Stimulated activated naive B cell treated with anti-CD40 and anti-IgM and Interleukin-4, amounts not matched to agents 10 μg/mL and 1 μg/mL and 100 μg/mL, for 72 hours (primary cell): ENCODE results near the gene SDK1.

ENCODE experiments used
- ATAC-seq, 2 donors: fragments of 150-1000 bp; cut with Tn5 transposase; replicated peaks; 2 replicates each; pipeline ENCODE4 v1.10.0; 2021; ENCODE audit warnings: moderate library complexity in 1 of 2
- DNase-seq: peaks from one replicate; pipeline ENCODE4 v3.0.0; 2021
- H3K27ac Mint-ChIP-seq: one replicate; pipeline ENCODE4 v1.8.0; 2022; ENCODE audit warnings: mild to moderate bottlenecking, mixed read lengths
- H3K27me3 Mint-ChIP-seq, 2 donors: one replicate each; pipeline ENCODE4 v1.8.0; 2022; ENCODE audit warnings: mixed read lengths in 2 of 2
- H3K36me3 Mint-ChIP-seq, 2 donors: one replicate each; pipeline ENCODE4 v1.8.0; 2022; ENCODE audit warnings: mixed read lengths in 2 of 2, mild to moderate bottlenecking in 1 of 2
- H3K4me1 Mint-ChIP-seq, 2 donors: one replicate each; pipeline ENCODE4 v1.8.0; 2022; ENCODE audit warnings: mixed read lengths in 2 of 2, mild to moderate bottlenecking in 1 of 2
- H3K4me3 Mint-ChIP-seq, 2 donors: one replicate each; pipeline ENCODE4 v1.8.0; 2022; ENCODE audit warnings: mild to moderate bottlenecking in 2 of 2, mixed read lengths in 2 of 2, moderate library complexity in 1 of 2
- H3K9me3 Mint-ChIP-seq, 2 donors: one replicate each; pipeline ENCODE4 v1.8.0; 2022; ENCODE audit warnings: mixed read lengths in 2 of 2, mild to moderate bottlenecking in 1 of 2

Gene SDK1

DNA sequence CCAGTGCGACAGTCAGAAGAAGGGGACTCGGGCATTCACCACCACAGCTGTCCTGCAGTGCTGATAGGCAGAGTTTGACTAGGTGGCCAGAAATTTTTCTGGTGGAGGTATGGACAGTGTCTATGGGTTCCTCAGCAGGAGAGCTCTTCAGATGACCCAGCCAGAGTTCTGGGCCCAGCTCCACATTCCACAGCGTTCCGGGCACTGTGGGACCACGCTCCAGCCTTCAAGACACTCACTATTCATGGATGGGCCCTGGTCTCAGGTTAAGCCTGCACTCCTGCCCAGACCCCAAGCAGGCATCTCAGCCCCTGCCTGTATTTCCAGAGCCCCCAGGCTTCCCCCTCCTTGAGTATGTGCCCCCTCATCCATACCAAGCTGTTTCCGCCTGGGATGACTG, 884.1 kb downstream of the SDK1 start:
- ATAC-seq = no peak
- Mint-ChIP-seq H3K36me3 (no peaks in the 10 kb centered on the region), H3K4me1 (no peaks in the 10 kb centered on the region), H3K4me3 (no peak overlapping the region), H3K27me3 (no peaks in the 10 kb centered on the region), H3K9me3 (peaks cover 6 to 10% of the 10 kb centered on the region in 2 donors), H3K27ac (no peak overlapping the region)
- DNase-seq = no peak

GRCh38 chr7:4185721-4186512, 884.9 kb downstream of the SDK1 start:
- Mint-ChIP-seq H3K4me1 (no peaks in the 10 kb centered on the region), H3K27ac (no peak overlapping the region)

GRCh38 chr7:4186513-4186780, 885.4 kb downstream of the SDK1 start:
- no peak overlapping the region for H3K4me3 Mint-ChIP-seq
- peaks cover 0 to 4% of the 10 kb centered on the region in 2 donors for H3K27me3 Mint-ChIP-seq
- H3K9me3 Mint-ChIP-seq = peaks cover 0 to 5% of the 10 kb centered on the region in 2 donors
- ATAC-seq (no peak), DNase-seq (no peak)
- H3K27ac Mint-ChIP-seq = no peak overlapping the region
- H3K4me1 Mint-ChIP-seq = no peaks in the 10 kb centered on the region
- no peaks in the 10 kb centered on the region for H3K36me3 Mint-ChIP-seq

More at GRCh38 chr7:4185721-4186512, 884.9 kb downstream of the SDK1 start:
- H3K4me3 Mint-ChIP-seq = no peak overlapping the region
- H3K9me3 Mint-ChIP-seq = peaks cover 3 to 8% of the 10 kb centered on the region in 2 donors
- DNase-seq (no peak), ATAC-seq (no peak)
- H3K36me3 Mint-ChIP-seq = no peaks in the 10 kb centered on the region
- H3K27me3 Mint-ChIP-seq = peaks cover 0 to 4% of the 10 kb centered on the region in 2 donors

GRCh38 chr7:4188651-4189050, 887.6 kb downstream of the SDK1 start:
- no peak overlapping the region for H3K4me3 Mint-ChIP-seq
- no peak overlapping the region for H3K27ac Mint-ChIP-seq
- no peaks in the 10 kb centered on the region for H3K4me1 Mint-ChIP-seq
- DNase-seq (no peak), ATAC-seq (no peak)
- H3K36me3 Mint-ChIP-seq = no peaks in the 10 kb centered on the region
- H3K9me3 Mint-ChIP-seq = peaks cover 0 to 1% of the 10 kb centered on the region in 2 donors
- peaks cover 0 to 4% of the 10 kb centered on the region in 2 donors for H3K27me3 Mint-ChIP-seq

DNA sequence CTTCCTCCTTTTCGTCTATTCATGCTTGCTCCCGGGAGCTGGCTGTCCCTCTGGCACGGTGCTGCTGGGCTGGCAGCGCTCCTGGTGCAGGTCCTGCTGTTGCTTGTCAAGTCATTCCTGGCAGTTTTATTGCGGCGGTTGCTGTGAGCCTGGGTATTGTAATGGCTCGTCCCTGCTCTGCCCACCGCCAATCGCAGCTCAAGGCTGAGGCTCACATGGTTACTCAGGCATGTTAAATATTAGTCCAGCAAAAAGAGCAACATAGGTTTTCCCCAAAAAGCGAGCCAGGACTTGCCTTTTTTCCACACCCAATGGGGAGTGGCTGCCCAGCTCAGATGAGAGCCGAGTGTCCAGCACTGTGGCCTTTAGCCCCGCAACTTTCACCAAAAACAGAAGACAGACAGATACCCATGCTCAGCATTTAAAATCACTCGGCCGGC, 888.1 kb downstream of the SDK1 start:
- H3K9me3 Mint-ChIP-seq = peaks cover 0 to 1% of the 10 kb centered on the region in 2 donors
- no peak for ATAC-seq
- no peaks in the 10 kb centered on the region for H3K4me1 Mint-ChIP-seq
- H3K36me3 Mint-ChIP-seq = no peaks in the 10 kb centered on the region
- H3K27ac Mint-ChIP-seq = no peak overlapping the region
- no peak overlapping the region for H3K4me3 Mint-ChIP-seq
- no peak for DNase-seq
- H3K27me3 Mint-ChIP-seq = peaks cover 0 to 4% of the 10 kb centered on the region in 2 donors

DNA sequence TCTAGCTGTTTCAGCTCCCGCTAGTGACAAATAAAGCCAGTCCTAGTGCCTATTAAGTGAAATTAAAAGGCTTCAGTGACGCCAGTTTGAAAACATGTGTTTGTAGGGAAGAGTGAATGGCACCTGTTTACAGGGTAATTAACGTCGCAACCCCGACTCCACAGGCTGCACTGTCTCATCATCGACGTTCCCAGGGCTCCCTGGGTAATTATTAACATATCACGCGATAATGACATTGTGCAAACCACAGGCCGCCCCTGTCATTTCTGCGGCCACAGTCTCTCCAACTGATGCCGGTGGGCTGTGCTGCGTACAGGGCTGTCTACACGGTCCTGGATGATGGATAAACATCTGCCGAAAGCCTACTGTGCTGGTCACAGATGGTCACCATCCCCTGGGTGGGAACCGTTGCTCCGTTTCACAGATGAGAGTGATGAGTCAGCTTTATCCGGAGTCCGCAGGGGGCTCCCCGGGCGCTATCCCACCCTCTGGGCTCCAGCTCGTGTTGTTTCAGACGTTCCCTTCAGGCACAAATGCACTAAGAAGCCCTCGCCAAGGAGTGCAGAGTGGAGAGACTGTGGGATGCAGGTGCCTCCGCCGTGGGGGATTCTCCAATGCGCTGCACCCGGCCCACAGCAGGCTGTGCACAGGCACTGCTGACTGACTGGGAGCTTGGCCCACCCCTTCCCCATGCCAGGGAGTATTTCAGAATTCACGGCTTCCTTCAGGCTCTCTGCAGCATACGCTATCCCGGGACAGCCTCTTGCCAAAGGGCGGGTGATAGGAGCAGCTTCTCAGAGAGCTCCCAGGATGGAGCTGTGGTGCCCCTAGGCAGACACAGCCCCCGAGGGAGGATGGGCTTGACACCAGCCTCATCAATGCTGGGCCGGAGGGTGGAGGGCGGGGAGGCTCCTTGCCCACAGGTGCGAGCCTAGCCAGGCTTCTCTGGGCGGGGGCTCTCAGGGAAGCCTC, 889.2 kb downstream of the SDK1 start:
- Mint-ChIP-seq H3K4me1 (no peaks in the 10 kb centered on the region), H3K4me3 (no peak overlapping the region), H3K36me3 (no peaks in the 10 kb centered on the region), H3K27me3 (peaks cover 0 to 4% of the 10 kb centered on the region in 2 donors), H3K27ac (no peak overlapping the region), H3K9me3 (no peaks in the 10 kb centered on the region)
- ATAC-seq (no peak), DNase-seq (no peak)

- no peak overlapping the region for H3K4me3 Mint-ChIP-seq
- H3K27ac Mint-ChIP-seq = no peak overlapping the region
- H3K36me3 Mint-ChIP-seq = no peaks in the 10 kb centered on the region
- H3K27me3 Mint-ChIP-seq = peaks cover 1 to 4% of the 10 kb centered on the region in 2 donors
- no peak for ATAC-seq
- no peaks in the 10 kb centered on the region for H3K9me3 Mint-ChIP-seq
- no peaks in the 10 kb centered on the region for H3K4me1 Mint-ChIP-seq
- no peak for DNase-seq
Measured at GRCh38 chr7:4191046-4191445, 890.0 kb downstream of the SDK1 start.

DNA sequence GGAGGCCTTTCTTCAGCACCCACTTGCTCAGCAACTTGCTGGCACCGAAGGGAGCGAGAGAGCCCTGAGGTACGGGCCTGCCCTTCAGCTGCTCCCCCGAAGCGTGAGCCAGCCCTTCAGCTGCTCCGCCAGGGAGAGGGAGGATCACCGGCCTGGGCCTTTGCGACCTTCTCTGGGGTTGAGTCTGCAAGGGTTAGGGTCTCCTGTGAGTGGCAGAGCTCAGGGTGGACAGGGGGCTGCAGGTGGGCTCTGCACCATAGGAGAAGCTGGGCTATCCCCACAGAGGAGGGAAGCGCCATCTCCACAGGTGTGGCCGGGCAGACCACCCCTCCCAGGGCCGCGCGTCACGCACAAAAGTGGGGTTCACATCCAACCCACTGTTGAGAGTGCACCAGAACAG, 890.5 kb downstream of the SDK1 start:
- DNase-seq (no peak), ATAC-seq (no peak)
- no peaks in the 10 kb centered on the region for H3K4me1 Mint-ChIP-seq
- no peaks in the 10 kb centered on the region for H3K36me3 Mint-ChIP-seq
- no peaks in the 10 kb centered on the region for H3K9me3 Mint-ChIP-seq
- H3K27ac Mint-ChIP-seq = no peak overlapping the region
- H3K27me3 Mint-ChIP-seq = peaks cover 4 to 6% of the 10 kb centered on the region in 2 donors
- H3K4me3 Mint-ChIP-seq = no peak overlapping the region

DNA sequence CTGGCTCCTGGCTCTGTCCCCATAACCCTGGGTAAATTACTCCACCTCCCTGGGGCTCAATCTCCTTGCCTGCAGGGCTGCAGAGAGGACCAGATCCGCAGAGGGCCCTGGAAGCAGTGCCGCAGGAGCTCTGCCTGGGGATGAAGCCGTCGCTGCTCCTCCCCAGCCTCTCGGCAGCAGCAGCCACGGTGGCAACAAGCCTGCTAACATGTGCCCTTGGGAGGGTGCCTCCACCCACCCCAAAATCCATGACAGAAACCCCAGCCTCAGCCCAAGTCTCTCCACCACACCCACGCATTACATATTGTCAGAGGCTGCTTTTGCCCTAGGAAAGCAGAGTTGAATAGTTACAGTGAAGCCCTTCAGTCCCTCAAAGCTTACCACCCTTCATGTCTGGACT, 894.6 kb downstream of the SDK1 start:
- peaks cover 0 to 6% of the 10 kb centered on the region in 2 donors for H3K27me3 Mint-ChIP-seq

DNA sequence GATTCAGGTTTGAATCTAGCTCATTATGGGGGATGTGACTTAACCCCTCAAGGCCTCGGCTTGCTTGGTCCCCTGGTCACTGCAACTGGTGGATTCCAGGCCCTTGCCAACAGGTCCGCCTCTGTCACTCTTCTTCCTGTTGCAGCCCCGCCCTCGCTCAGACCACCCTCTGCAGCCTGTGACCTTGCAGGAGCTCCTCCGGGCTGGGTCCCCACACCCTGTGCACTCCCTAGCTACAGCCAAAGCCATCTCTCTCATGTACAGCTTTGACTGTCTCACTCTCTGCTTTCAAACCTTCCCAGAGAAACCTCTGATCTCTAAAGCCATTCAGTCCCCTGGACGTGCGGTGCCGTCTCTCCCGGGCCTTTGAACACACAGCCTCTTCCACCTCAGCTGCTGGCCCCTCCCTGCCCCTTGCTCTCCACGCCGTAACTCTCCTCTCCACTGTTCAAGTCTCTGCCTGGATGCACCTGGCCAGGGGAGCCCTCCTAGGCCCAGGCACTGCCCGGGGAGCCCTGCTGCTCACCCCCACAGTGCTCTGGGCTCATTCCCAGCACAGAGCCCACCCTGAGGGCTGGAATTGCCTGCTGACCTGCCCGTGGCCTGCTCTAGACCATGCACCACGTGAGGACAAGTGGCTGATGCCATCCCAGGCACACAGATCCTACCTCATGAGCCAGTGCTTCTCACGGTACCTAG, 895.2 kb downstream of the SDK1 start:
- no peak for DNase-seq
- Mint-ChIP-seq H3K4me3 (no peak overlapping the region), H3K9me3 (peaks cover 0 to 3% of the 10 kb centered on the region in 2 donors), H3K36me3 (no peaks in the 10 kb centered on the region), H3K27me3 (peaks cover 0 to 6% of the 10 kb centered on the region in 2 donors), H3K4me1 (no peaks in the 10 kb centered on the region), H3K27ac (no peak overlapping the region)
- ATAC-seq = no peak

More for the DNA sequence above, 894.6 kb downstream of the SDK1 start:
- Mint-ChIP-seq H3K4me1 (no peaks in the 10 kb centered on the region), H3K36me3 (no peaks in the 10 kb centered on the region), H3K4me3 (no peak overlapping the region), H3K27ac (no peak overlapping the region), H3K9me3 (peaks cover 0 to 3% of the 10 kb centered on the region in 2 donors)
- ATAC-seq (no peak), DNase-seq (no peak)

GRCh38 chr7:4198301-4198700, 897.2 kb downstream of the SDK1 start:
- H3K9me3 Mint-ChIP-seq = peaks cover 0 to 3% of the 10 kb centered on the region in 2 donors
- no peaks in the 10 kb centered on the region for H3K36me3 Mint-ChIP-seq
- H3K4me1 Mint-ChIP-seq = no peaks in the 10 kb centered on the region
- H3K27ac Mint-ChIP-seq = no peak overlapping the region
- H3K27me3 Mint-ChIP-seq = peaks cover 0 to 6% of the 10 kb centered on the region in 2 donors
- no peak overlapping the region for H3K4me3 Mint-ChIP-seq
- no peak for DNase-seq
- ATAC-seq = no peak

GRCh38 chr7:4200546-4201094, 899.6 kb downstream of the SDK1 start:
- ATAC-seq (no peak), DNase-seq (no peak)
- Mint-ChIP-seq H3K27me3 (peaks cover 0 to 6% of the 10 kb centered on the region in 2 donors), H3K36me3 (no peaks in the 10 kb centered on the region), H3K4me1 (no peaks in the 10 kb centered on the region), H3K4me3 (no peak overlapping the region), H3K9me3 (peaks cover 0 to 3% of the 10 kb centered on the region in 2 donors), H3K27ac (no peak overlapping the region)

DNA sequence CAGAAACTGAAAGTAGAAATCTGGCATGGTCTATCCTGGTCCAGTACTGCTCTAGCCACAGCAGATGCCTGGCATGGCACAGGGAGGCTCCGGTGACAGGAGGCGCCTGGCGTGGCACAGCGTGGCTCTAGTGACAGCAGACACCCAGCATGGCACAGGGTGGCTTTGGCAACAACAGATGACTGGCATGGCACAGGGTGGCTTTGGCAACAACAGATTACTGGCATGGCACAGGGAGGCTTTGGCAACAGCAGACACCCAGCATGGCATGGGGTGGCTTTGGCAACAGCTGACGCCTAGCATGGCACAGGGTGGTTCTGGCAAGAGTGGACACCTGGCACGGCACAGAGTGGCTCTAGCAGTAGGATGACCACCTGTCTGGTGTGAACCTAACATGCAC, 900.5 kb downstream of the SDK1 start:
- Mint-ChIP-seq H3K4me3 (no peak overlapping the region), H3K27me3 (peaks cover 0 to under 1% of the 10 kb centered on the region in 2 donors), H3K9me3 (peaks cover 0 to 3% of the 10 kb centered on the region in 2 donors), H3K4me1 (no peaks in the 10 kb centered on the region), H3K27ac (no peak overlapping the region), H3K36me3 (no peaks in the 10 kb centered on the region)
- DNase-seq = no peak
- ATAC-seq = no peak

- ATAC-seq (no peak), DNase-seq (no peak)
- H3K27me3 Mint-ChIP-seq = no peaks in the 10 kb centered on the region
- H3K36me3 Mint-ChIP-seq = no peaks in the 10 kb centered on the region
- no peaks in the 10 kb centered on the region for H3K4me1 Mint-ChIP-seq
- no peak overlapping the region for H3K27ac Mint-ChIP-seq
- peaks cover 0 to 3% of the 10 kb centered on the region in 2 donors for H3K9me3 Mint-ChIP-seq
- H3K4me3 Mint-ChIP-seq = no peak overlapping the region
Measured at GRCh38 chr7:4202154-4202736, 901.2 kb downstream of the SDK1 start.
